MM.1S (cell line): ENCODE measurements around the gene DCDC2C.

Experiments
- EZH2 ChIP-seq: fragments of 300-600 bp; sonication (generic); optimal IDR thresholded peaks from 2 replicates; pipeline ENCODE3; 2017; ENCODE audit warnings: low read depth, mild to moderate bottlenecking, antibody characterized with exemption, low read length, mixed read lengths
- TF ChIP-seq, protein P1 (sequence below): fragments of 300-600 bp; sonication (generic); IDR thresholded peaks from 2 replicates; pipeline ENCODE4 v1.5.1; 2016; ENCODE audit warnings: antibody characterized with exemption, low read length, mixed read lengths

DNA sequence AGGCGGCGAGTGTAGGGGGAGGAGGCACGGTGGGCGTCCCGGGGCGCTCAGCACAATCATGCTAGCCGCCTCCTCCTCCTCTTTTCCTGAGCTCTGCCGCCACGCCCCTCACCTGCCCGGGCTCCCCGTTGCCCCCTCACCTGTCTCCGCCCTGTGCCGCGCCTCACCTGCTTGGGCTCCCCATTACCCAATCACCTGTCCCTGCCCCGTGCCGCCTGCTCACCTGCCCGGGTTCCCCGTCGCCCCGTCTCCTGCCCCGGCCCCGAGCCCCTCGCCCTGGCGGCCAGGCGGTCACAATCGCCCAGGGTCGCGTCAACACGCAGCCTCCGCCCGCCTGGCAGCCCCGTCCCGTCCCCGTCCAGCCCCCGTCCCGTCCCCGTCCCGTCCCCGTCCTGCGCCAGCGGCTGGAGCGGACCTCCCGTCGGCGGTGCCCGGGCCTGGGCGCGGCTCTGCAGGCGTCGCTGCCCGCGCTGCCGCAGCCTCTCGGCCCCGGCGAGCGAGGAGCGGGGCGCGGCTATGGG lies at the start of gene DCDC2C:
- TF ChIP-seq, protein P1, sequence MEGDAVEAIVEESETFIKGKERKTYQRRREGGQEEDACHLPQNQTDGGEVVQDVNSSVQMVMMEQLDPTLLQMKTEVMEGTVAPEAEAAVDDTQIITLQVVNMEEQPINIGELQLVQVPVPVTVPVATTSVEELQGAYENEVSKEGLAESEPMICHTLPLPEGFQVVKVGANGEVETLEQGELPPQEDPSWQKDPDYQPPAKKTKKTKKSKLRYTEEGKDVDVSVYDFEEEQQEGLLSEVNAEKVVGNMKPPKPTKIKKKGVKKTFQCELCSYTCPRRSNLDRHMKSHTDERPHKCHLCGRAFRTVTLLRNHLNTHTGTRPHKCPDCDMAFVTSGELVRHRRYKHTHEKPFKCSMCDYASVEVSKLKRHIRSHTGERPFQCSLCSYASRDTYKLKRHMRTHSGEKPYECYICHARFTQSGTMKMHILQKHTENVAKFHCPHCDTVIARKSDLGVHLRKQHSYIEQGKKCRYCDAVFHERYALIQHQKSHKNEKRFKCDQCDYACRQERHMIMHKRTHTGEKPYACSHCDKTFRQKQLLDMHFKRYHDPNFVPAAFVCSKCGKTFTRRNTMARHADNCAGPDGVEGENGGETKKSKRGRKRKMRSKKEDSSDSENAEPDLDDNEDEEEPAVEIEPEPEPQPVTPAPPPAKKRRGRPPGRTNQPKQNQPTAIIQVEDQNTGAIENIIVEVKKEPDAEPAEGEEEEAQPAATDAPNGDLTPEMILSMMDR = no peak
- TF ChIP-seq EZH2 = no peak
